Smooth muscle cell of the brain vasculature (primary cell): ENCODE measurements around the gene PLCL1.

Experiments
- DNase-seq: peaks from one replicate; pipeline ENCODE4 v3.0.0-alpha.2; 2012; ENCODE audit warnings: low read depth, low spot score

The PLCL1 gene

GRCh38 chr2:197885126-197885525 is 80.7 kb downstream of the PLCL1 start:
- no peak for DNase-seq

- DNase-seq = no peak
These were observed 81.2 kb downstream of the PLCL1 start for GRCh38 chr2:197885587-197885986.

GRCh38 chr2:197888321-197888720 is 83.9 kb downstream of the PLCL1 start:
- DNase-seq = no peak

GRCh38 chr2:197889041-197889440 is 84.6 kb downstream of the PLCL1 start:
- DNase-seq = no peak

GRCh38 chr2:197890168-197890567 is 85.8 kb downstream of the PLCL1 start:
- DNase-seq = no peak

- no peak for DNase-seq
These were observed 87.6 kb downstream of the PLCL1 start for GRCh38 chr2:197891897-197892442.

GRCh38 chr2:197893403-197894177 is 89.2 kb downstream of the PLCL1 start:
- DNase-seq = no peak

- DNase-seq = no peak
These were observed 90.4 kb downstream of the PLCL1 start for GRCh38 chr2:197894751-197895274.

- no peak for DNase-seq
These were observed 93.7 kb downstream of the PLCL1 start for GRCh38 chr2:197897960-197898678.

GRCh38 chr2:197904446-197904845 is 100.1 kb downstream of the PLCL1 start:
- no peak for DNase-seq

GRCh38 chr2:197908156-197908555 is 103.8 kb downstream of the PLCL1 start:
- no peak for DNase-seq

GRCh38 chr2:197908990-197909776 is 104.8 kb downstream of the PLCL1 start:
- no peak for DNase-seq

GRCh38 chr2:197911667-197912066 is 107.3 kb downstream of the PLCL1 start:
- no peak for DNase-seq

GRCh38 chr2:197913084-197913483 is 108.7 kb downstream of the PLCL1 start:
- DNase-seq = no peak

- DNase-seq = no peak
These were observed 110.4 kb downstream of the PLCL1 start for GRCh38 chr2:197914778-197915177.

- DNase-seq = no peak
These were observed 111.3 kb downstream of the PLCL1 start for GRCh38 chr2:197915548-197916265.

GRCh38 chr2:197919487-197919886 is 115.1 kb downstream of the PLCL1 start:
- no peak for DNase-seq

GRCh38 chr2:197920088-197920487 is 115.7 kb downstream of the PLCL1 start:
- no peak for DNase-seq

- no peak for DNase-seq
These were observed 116.3 kb downstream of the PLCL1 start for GRCh38 chr2:197920592-197921201.

- no peak for DNase-seq
These were observed 120.1 kb downstream of the PLCL1 start for GRCh38 chr2:197924483-197924882.

- DNase-seq = no peak
These were observed 120.8 kb downstream of the PLCL1 start for GRCh38 chr2:197925204-197925603.
